Erythroblast (primary cell): ENCODE measurements around the gene TBATA.

Experiments
- GATA1 ChIP-seq: IDR thresholded peaks from 2 replicates; pipeline ENCODE4 v1.6.1; 2011; ENCODE audit warnings: low read depth, mild to moderate bottlenecking, control low read depth, low read length, moderate library complexity
- POLR2A ChIP-seq: IDR thresholded peaks from 2 replicates; pipeline ENCODE4 v1.6.1; 2011; ENCODE audit warnings: mild to moderate bottlenecking, low read length

GRCh38 chr10:70779511-70780369 lies 5.4 kb downstream of the TBATA start:
- TF ChIP-seq POLR2A = no peak
- TF ChIP-seq GATA1 = no peak
